ENCODE data around the gene VAPA.
"Not testable (repeated sequence)": the region's sequence is repeated elsewhere in the genome, so short reads cannot be mapped to it uniquely, and the experiment has no call there.

VAPA gene

GRCh38 chr18:9885170-9886004, 28.4 kb upstream of the VAPA start, which contains the start of gene TXNDC2:
Gene TXNDC2 (plus strand): TSS chr18:9885973. CDS start chr18:9886681, 708 bp downstream.
- POLR2A ChIA-PET (ENCODE audit: low non-redundant PET): interaction anchor here (0.6 kb wide), 1 partner anchor 1816 kb away, joined by 5 read pairs; no protein-coding TSS in a partner anchor
- CTCF ChIA-PET: no interaction called here
- no peak within 1 kb of the TSS for H3K27ac ChIP-seq
- DNase-seq (ENCODE audit: low spot score): no peak
- TF ChIP-seq CTCF (conservative IDR thresholded peaks at IDR 0.05; ENCODE audit: low read depth): no peak

GRCh38 chr18:9886005-9886348, 27.8 kb upstream of the VAPA start:
- ChIA-PET POLR2A (ENCODE audit: low non-redundant PET) (interaction anchor here (0.6 kb wide), 1 partner anchor 1816 kb away, joined by 5 read pairs; no protein-coding TSS in a partner anchor), CTCF (no interaction called here)
- H3K27ac ChIP-seq: no peak overlapping the region
- no peak for DNase-seq (ENCODE audit: low spot score)
- TF ChIP-seq CTCF (conservative IDR thresholded peaks at IDR 0.05; ENCODE audit: low read depth): no peak

GRCh38 chr18:9887992-9888391, 25.8 kb upstream of the VAPA start:
- no peak for TF ChIP-seq CTCF (conservative IDR thresholded peaks at IDR 0.05; ENCODE audit: low read depth)
- ChIA-PET POLR2A (ENCODE audit: low non-redundant PET) (no interaction called here), CTCF (no interaction called here)
- no peak for DNase-seq (ENCODE audit: low spot score)
- no peak overlapping the region for H3K27ac ChIP-seq

- H3K27ac ChIP-seq: no peak overlapping the region
- POLR2A ChIA-PET (ENCODE audit: low non-redundant PET): no interaction called here
- CTCF ChIA-PET: no interaction called here
- no peak for DNase-seq (ENCODE audit: low spot score)
- TF ChIP-seq CTCF (conservative IDR thresholded peaks at IDR 0.05; ENCODE audit: low read depth): no peak
Observed at GRCh38 chr18:9890196-9890595, 23.6 kb upstream of the VAPA start.

- ChIA-PET CTCF (no interaction called here), POLR2A (ENCODE audit: low non-redundant PET) (no interaction called here)
- no peak overlapping the region for H3K27ac ChIP-seq
- TF ChIP-seq CTCF (conservative IDR thresholded peaks at IDR 0.05; ENCODE audit: low read depth): no peak
- DNase-seq (ENCODE audit: low spot score): no peak
Observed at GRCh38 chr18:9890957-9891356, 22.9 kb upstream of the VAPA start.

GRCh38 chr18:9891515-9891914, 22.3 kb upstream of the VAPA start:
- DNase-seq (ENCODE audit: low spot score); CTCF ChIA-PET; POLR2A ChIA-PET (ENCODE audit: low non-redundant PET): not testable (repeated sequence)
- H3K27ac ChIP-seq: peak overlapping the region; percentile 59

GRCh38 chr18:9894454-9895068, 19.3 kb upstream of the VAPA start:
- DNase-seq (ENCODE audit: low spot score): no peak
- CTCF ChIA-PET: no interaction called here
- no peak for TF ChIP-seq CTCF (conservative IDR thresholded peaks at IDR 0.05; ENCODE audit: low read depth)
- POLR2A ChIA-PET (ENCODE audit: low non-redundant PET): no interaction called here
- peak overlapping the region; percentile 82 for H3K27ac ChIP-seq
